Mesendoderm (in vitro differentiated cells): Measurements from ENCODE around the gene MFAP3L.
A peak's percentile ranks its signal among the peaks of the same experiment; 100 is the strongest.
"Not testable (repeated sequence)": the region's sequence is repeated elsewhere in the genome, so short reads cannot be mapped to it uniquely, and the experiment has no call there.

Source experiments
- DNase-seq: peaks from one replicate; pipeline ENCODE4 v3.0.0; 2013
- H2AK5ac ChIP-seq: 2 replicates; pipeline ENCODE4 v1.6.1; 2013; ENCODE audit warnings: low read length, inconsistent platforms
- H2BK120ac ChIP-seq: 2 replicates; pipeline ENCODE4 v1.6.1; 2013; ENCODE audit warnings: low read depth, mild to moderate bottlenecking, low read length, moderate library complexity, mixed read lengths
- H2BK15ac ChIP-seq: replicated peaks from 2 replicates; pipeline ENCODE4 v1.6.1; 2013; ENCODE audit warnings: low read depth, mild to moderate bottlenecking, moderate library complexity
- H2BK5ac ChIP-seq: 2 replicates; pipeline ENCODE4 v1.6.1; 2013; ENCODE audit warnings: low read length, inconsistent platforms
- H3K18ac ChIP-seq: 2 replicates; pipeline ENCODE4 v1.6.1; 2013; ENCODE audit warnings: mild to moderate bottlenecking, low read length, mixed read lengths
- H3K23ac ChIP-seq: one replicate; pipeline ENCODE4 v1.6.1; 2013; ENCODE audit warnings: low read length
- H3K27ac ChIP-seq: 2 replicates; pipeline ENCODE4 v1.5.1; 2013; ENCODE audit warnings: low read depth, mild to moderate bottlenecking, inconsistent platforms, low read length, moderate library complexity
- H3K27me3 ChIP-seq: 2 replicates; pipeline ENCODE4 v1.6.1; 2013; ENCODE audit warnings: low read length, control low read depth, mild to moderate bottlenecking, inconsistent platforms; ENCODE audit not compliant: insufficient read depth, poor library complexity
- H3K36me3 ChIP-seq: 2 replicates; pipeline ENCODE4 v1.6.1; 2013; ENCODE audit warnings: low read length, inconsistent platforms; ENCODE audit not compliant: control insufficient read depth, insufficient read depth
- H3K4ac ChIP-seq: one replicate; pipeline ENCODE4 v1.6.1; 2013; ENCODE audit warnings: low read depth, mild to moderate bottlenecking, low read length, moderate library complexity
- H3K4me1 ChIP-seq: 2 replicates; pipeline ENCODE4 v1.6.1; 2013; ENCODE audit warnings: low read depth, low read length, inconsistent platforms; ENCODE audit not compliant: control insufficient read depth
- H3K4me2 ChIP-seq: 2 replicates; pipeline ENCODE4 v1.6.1; 2013; ENCODE audit warnings: low read length
- H3K4me3 ChIP-seq: 2 replicates; pipeline ENCODE4 v1.5.1; 2013; ENCODE audit warnings: mild to moderate bottlenecking, low read length
- H3K56ac ChIP-seq: one replicate; pipeline ENCODE4 v1.6.1; 2013; ENCODE audit warnings: low read length
- H3K79me1 ChIP-seq: 2 replicates; pipeline ENCODE4 v1.6.1; 2013; ENCODE audit warnings: low read length, inconsistent platforms
- H3K79me2 ChIP-seq: 2 replicates; pipeline ENCODE4 v1.6.1; 2013; ENCODE audit warnings: mild to moderate bottlenecking, low read length; ENCODE audit not compliant: control insufficient read depth, insufficient read depth
- H3K9ac ChIP-seq: 2 replicates; pipeline ENCODE4 v1.6.1; 2013; ENCODE audit warnings: low read length, inconsistent platforms
- H4K5ac ChIP-seq: one replicate; pipeline ENCODE4 v1.6.1; 2013; ENCODE audit warnings: low read length
- H4K8ac ChIP-seq: one replicate; pipeline ENCODE4 v1.6.1; 2013; ENCODE audit warnings: low read depth, mild to moderate bottlenecking, control low read depth, low read length, moderate library complexity
- WGBS: extraction: QIAGEN DNeasy Blood & Tissue Kit; methylation state at CpG from one replicate; pipeline ENCODE4 v1.1.7; 2013; ENCODE audit warnings: low lambda C conversion rate, missing lambda C conversion rate; ENCODE audit not compliant: insufficient coverage; ENCODE audit errors: extremely low coverage; 5-methylcytosine and 5-hydroxymethylcytosine counted together

MFAP3L gene

GRCh38 chr4:170057866-170058265 lies 31.7 kb upstream of the MFAP3L start:
- no peak overlapping the region for H2BK5ac ChIP-seq
- no peak overlapping the region for H2BK15ac ChIP-seq
- H3K4me3 ChIP-seq = no peak overlapping the region
- H3K23ac ChIP-seq = no peak overlapping the region
- H3K18ac ChIP-seq = no peak overlapping the region
- H3K9ac ChIP-seq = no peak overlapping the region
- no peak overlapping the region for H3K4me2 ChIP-seq
- peaks cover 3% of the 10 kb centered on the region for H3K36me3 ChIP-seq
- H2BK120ac ChIP-seq = no peak overlapping the region
- no peak overlapping the region for H3K56ac ChIP-seq
- H4K5ac ChIP-seq = no peak overlapping the region
- no peak overlapping the region for H3K27ac ChIP-seq
- no CpG with 5 or more reads among the region's 4 CpGs for WGBS
- H2AK5ac ChIP-seq = no peak overlapping the region
- H3K4me1 ChIP-seq = no peaks in the 10 kb centered on the region
- DNase-seq = peak; percentile 66
- no peaks in the 10 kb centered on the region for H3K79me2 ChIP-seq
- no peak overlapping the region for H3K4ac ChIP-seq
- H3K79me1 ChIP-seq = no peaks in the 10 kb centered on the region
- no peak overlapping the region for H4K8ac ChIP-seq
- H3K27me3 ChIP-seq = no peaks in the 10 kb centered on the region

DNA sequence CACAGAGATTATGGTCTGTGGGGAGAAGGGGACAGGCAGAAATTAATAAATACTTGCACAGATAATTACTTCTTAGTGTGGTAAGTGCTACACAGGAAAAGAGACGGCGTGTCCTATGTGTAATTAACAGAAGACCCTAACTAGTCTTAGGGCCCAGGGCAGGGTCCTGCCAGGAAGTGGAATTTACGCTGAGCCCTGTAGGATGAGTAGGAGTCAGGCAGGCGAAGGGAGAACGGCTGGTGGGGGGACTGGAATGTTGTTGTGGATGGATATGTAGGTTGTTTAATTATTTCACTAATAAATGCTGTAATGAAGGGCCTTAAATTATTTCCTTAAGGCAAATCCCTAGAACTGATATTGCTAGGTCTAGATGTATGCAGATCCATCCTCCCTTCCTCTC lies 26.7 kb upstream of the MFAP3L start:
- Histone ChIP-seq H3K4me2 (no peak overlapping the region), H4K8ac (no peak overlapping the region), H3K27ac (no peak overlapping the region), H2AK5ac (no peak overlapping the region), H3K18ac (no peak overlapping the region), H3K27me3 (no peaks in the 10 kb centered on the region), H3K23ac (no peak overlapping the region), H3K56ac (no peak overlapping the region), H2BK120ac (no peak overlapping the region), H3K4me3 (no peak overlapping the region), H4K5ac (no peak overlapping the region), H3K4me1 (no peaks in the 10 kb centered on the region), H3K79me1 (no peaks in the 10 kb centered on the region), H3K36me3 (no peaks in the 10 kb centered on the region), H3K79me2 (no peaks in the 10 kb centered on the region), H2BK15ac (no peak overlapping the region), H2BK5ac (no peak overlapping the region), H3K4ac (no peak overlapping the region), H3K9ac (no peak overlapping the region)
- DNase-seq = no peak
- no CpG with 5 or more reads among the region's 5 CpGs for WGBS

GRCh38 chr4:170051402-170051801 lies 25.2 kb upstream of the MFAP3L start:
- no peaks in the 10 kb centered on the region for H3K79me2 ChIP-seq
- no peaks in the 10 kb centered on the region for H3K27me3 ChIP-seq
- H2BK15ac ChIP-seq = no peak overlapping the region
- DNase-seq = peak; percentile 23
- no peak overlapping the region for H3K4ac ChIP-seq
- no peak overlapping the region for H3K23ac ChIP-seq
- no peaks in the 10 kb centered on the region for H3K36me3 ChIP-seq
- H3K4me3 ChIP-seq = no peak overlapping the region
- no peak overlapping the region for H3K4me2 ChIP-seq
- no peak overlapping the region for H3K18ac ChIP-seq
- H3K9ac ChIP-seq = no peak overlapping the region
- no peak overlapping the region for H4K8ac ChIP-seq
- no peak overlapping the region for H2AK5ac ChIP-seq
- no CpG with 5 or more reads among the region's 2 CpGs for WGBS
- no peaks in the 10 kb centered on the region for H3K79me1 ChIP-seq
- no peak overlapping the region for H3K27ac ChIP-seq
- H2BK120ac ChIP-seq = no peak overlapping the region
- no peaks in the 10 kb centered on the region for H3K4me1 ChIP-seq
- no peak overlapping the region for H4K5ac ChIP-seq
- H2BK5ac ChIP-seq = no peak overlapping the region
- H3K56ac ChIP-seq = no peak overlapping the region

DNA sequence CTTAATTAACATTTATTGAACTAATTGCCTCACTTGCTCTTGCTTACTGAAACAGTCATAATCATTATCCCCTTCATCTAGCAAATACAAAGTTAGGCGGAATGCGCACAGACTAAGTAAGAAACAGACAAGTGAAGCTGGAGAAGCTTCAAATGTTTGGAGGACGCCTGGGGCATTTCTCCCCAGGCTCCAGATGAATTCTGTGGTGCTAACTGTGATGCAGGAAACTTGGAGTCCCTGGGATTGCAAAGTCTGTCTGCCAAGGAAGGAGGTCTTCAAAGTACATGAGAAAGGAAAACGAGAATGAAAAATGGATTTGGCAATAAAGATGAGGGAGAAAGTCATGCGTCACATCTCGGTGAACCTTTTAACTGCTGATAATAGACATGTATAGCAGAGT lies 23.6 kb upstream of the MFAP3L start:
- Histone ChIP-seq H2AK5ac (no peak overlapping the region), H3K56ac (no peak overlapping the region), H2BK120ac (no peak overlapping the region), H3K36me3 (no peaks in the 10 kb centered on the region), H3K18ac (no peak overlapping the region), H4K8ac (no peak overlapping the region), H4K5ac (no peak overlapping the region), H2BK15ac (no peak overlapping the region), H3K79me1 (no peaks in the 10 kb centered on the region), H2BK5ac (no peak overlapping the region), H3K27me3 (no peaks in the 10 kb centered on the region), H3K4me2 (no peak overlapping the region), H3K4ac (no peak overlapping the region), H3K79me2 (no peaks in the 10 kb centered on the region), H3K4me3 (no peak overlapping the region), H3K9ac (no peak overlapping the region), H3K4me1 (no peaks in the 10 kb centered on the region), H3K27ac (no peak overlapping the region), H3K23ac (no peak overlapping the region)
- DNase-seq = no peak
- no CpG with 5 or more reads among the region's 6 CpGs for WGBS

DNA sequence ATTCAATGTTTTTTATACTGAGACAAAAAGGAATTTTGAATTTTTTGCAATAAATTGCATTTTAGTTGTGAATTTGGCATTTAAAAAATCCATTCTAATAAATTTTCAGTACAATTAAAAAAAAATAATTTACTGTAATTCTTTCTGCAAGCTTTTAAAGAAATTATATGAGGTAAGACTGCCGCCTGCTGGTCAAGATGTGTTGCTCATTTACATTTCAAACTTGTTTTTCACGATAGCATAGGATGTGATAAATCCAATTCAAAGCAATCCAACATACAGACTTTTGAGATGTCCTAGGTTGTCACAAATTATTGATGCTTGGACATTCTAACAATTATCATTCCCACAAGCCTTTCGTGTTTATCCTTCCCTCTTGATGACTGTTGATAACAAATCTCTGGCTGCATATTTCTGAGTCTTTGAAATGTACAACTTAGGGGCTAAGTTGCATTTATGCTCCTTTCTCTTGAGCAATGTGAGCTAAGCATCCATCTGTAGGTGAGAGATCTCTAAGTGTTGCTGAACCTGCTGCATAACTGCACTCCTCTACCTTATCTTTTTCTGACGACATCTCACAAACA lies 21.7 kb upstream of the MFAP3L start:
- Histone ChIP-seq H3K56ac (no peak overlapping the region), H3K79me2 (no peaks in the 10 kb centered on the region), H3K36me3 (no peaks in the 10 kb centered on the region), H3K4me1 (no peaks in the 10 kb centered on the region), H2BK5ac (no peak overlapping the region), H3K4ac (no peak overlapping the region), H3K18ac (no peak overlapping the region), H4K8ac (no peak overlapping the region), H2AK5ac (peak overlapping the region; percentile 12), H3K79me1 (no peaks in the 10 kb centered on the region), H2BK120ac (no peak overlapping the region), H3K27me3 (no peaks in the 10 kb centered on the region), H2BK15ac (no peak overlapping the region), H3K27ac (no peak overlapping the region), H3K23ac (no peak overlapping the region), H4K5ac (no peak overlapping the region), H3K4me3 (no peak overlapping the region), H3K4me2 (no peak overlapping the region), H3K9ac (no peak overlapping the region)
- no CpG with 5 or more reads among the region's 4 CpGs for WGBS
- peak; percentile 68 for DNase-seq

DNA sequence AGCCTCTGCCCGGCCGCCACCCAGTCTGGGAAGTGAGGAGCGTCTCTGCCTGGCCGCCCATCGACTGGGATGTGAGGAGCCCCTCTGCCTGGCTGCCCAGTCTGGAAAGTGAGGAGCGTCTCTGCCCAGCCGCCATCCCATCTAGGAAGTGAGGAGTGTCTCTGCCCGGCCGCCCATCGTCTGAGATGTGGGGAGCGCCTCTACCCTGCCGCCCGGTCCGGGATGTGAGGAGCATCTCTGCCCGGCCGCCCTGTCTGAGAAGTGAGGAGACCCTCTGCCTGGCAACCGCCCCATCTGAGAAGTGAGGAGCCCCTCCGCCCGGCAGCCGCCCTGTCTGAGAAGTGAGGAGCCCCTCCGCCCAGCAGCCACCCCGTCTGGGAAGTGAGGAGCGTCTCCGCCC lies 20.0 kb upstream of the MFAP3L start:
- not testable (repeated sequence) for H3K79me1 ChIP-seq, H3K27me3 ChIP-seq
- WGBS = no CpG with 5 or more reads among the region's 24 CpGs

More for the DNA sequence above, 20.0 kb upstream of the MFAP3L start:
- not testable (repeated sequence) for H2BK120ac ChIP-seq, H3K23ac ChIP-seq, H3K56ac ChIP-seq, H3K4ac ChIP-seq, H4K8ac ChIP-seq, H3K18ac ChIP-seq, H3K4me3 ChIP-seq, H3K9ac ChIP-seq, H3K4me2 ChIP-seq, H3K36me3 ChIP-seq, H2AK5ac ChIP-seq, H3K27ac ChIP-seq, H3K4me1 ChIP-seq, H4K5ac ChIP-seq, H2BK15ac ChIP-seq, H3K79me2 ChIP-seq, DNase-seq, H2BK5ac ChIP-seq
